GM18907 (cell line): Measurements from ENCODE around the gene TNFAIP8.
"Not testable (repeated sequence)": the region's sequence is repeated elsewhere in the genome, so short reads cannot be mapped to it uniquely, and the experiment has no call there.

Experiments used
- ATAC-seq: cut with Tn5 transposase; IDR thresholded peaks from one replicate; pipeline ENCODE4 v1.9.1; 2021; ENCODE audit warnings: mild to moderate bottlenecking, moderate library complexity; ENCODE audit not compliant: unreplicated experiment

TNFAIP8 gene

GRCh38 chr5:119412279-119413227 lies 56.7 kb downstream of the TNFAIP8 start:
- ATAC-seq, result no peak

GRCh38 chr5:119414124-119414734 lies 58.4 kb downstream of the TNFAIP8 start:
- peak; percentile 38 for ATAC-seq

DNA sequence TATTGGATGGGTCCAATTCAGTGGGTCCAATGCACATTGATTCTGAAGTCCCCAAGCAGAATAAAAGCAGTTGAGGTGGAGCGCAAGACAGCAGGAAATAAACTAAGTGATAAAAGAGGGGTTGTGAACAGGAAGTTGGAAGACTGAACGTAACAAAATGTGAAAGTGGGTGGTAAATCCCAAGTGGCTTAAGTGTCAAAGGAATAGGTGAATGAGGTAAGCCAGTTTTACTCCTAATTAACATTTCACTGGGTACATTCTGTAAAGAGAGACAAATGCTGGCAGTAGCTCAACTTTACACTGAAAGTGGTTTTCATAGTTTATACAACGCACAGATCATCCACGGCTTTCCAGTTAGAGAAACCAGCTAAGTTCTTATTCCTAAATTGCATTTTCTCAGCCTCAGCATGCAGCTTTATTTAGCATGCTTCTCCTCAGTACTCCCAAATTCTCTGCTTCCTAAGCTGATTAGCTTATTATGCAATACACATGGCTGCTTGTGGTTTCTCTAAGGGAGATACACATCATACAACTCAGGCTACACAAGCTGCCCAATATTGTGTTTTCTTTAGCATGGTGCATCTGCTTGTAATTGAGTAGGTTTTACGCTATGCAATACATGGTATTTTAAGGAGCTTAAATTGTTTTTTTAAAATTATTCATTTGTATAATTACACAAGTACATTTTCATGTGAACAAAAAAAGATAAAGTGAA lies 62.2 kb downstream of the TNFAIP8 start:
- no peak for ATAC-seq

DNA sequence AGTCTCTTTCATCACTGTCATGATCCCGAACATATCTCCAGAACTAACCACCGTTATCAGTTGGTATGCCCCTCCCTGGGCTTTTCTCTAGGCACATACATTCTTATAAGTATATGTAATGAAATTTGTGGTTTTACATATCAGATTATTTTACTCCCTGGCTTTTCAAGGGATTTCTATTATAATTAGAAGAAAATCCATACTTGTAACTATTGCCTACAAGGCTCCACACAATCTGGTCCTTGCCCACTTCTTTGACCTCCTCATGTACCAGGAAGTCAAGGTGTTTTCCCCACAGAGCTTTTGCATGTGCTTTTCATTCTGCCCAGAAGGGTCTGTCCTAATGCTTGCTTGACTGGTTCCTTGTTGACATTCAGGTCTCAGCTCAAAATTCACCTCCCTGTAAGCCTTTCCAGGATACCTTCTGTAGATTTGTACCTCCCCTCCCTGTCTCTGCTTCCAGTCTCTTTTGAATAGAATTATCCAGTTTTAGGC lies 62.8 kb downstream of the TNFAIP8 start:
- peak; percentile 79 for ATAC-seq

DNA sequence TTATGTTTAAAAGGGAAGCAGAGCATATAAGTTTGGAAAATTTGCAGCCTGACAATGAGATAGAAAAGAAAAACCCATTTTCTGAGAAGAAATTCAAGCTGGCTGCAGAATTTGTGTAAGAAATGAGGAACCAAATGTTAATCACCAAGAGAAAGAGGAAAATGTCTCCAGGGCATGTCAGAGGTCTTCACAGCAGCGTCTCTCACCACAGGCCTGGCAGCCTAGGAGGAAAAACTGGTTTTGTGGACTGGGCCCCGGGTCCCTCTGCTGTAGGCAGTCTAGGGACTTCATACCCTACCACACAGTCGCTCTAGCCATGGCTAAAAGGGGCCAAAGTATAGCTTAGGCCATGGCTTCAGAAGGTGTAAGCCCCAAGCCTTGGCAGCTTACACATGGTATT lies 64.3 kb downstream of the TNFAIP8 start:
- ATAC-seq, result no peak

GRCh38 chr5:119426057-119426456 lies 70.2 kb downstream of the TNFAIP8 start:
- no peak for ATAC-seq

DNA sequence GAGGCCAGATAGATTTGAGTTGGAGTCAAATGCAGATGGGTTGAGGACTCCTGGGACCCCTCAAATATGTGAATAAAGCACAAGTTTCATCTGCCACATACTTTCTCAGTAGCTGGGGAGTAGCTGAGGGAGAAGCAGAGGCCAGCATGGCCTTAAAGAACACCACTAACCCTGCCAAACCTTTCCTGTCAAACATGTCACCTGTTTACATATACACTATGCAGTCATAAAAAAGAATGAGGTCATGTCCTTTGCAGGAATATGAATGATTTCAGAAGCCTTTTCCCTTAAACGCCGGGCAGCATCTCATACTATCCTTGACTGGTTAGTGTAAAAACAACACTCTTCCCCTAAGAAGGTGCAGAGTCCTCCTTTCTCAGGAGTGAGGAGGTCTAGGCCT lies 71.2 kb downstream of the TNFAIP8 start:
- ATAC-seq, result no peak

DNA sequence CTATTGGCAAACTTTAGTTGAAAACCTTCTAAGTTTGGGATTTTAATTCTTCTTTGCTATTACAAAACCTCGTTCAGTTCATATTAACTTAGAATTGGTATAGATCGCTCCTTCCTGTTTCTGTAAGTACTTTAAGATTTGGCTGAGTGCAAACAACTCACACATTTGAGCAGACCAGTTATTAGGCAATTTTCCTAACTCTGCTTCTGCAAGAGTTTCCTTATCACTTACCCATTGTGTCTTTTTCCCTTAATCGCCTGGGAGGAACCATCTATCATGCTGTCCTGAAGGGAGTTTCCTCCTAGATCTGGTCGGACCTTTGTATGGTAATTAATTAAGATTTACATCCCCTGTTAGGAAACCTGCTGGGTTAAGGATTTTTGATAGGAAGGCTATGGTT lies 71.8 kb downstream of the TNFAIP8 start:
- ATAC-seq, result not testable (repeated sequence)

DNA sequence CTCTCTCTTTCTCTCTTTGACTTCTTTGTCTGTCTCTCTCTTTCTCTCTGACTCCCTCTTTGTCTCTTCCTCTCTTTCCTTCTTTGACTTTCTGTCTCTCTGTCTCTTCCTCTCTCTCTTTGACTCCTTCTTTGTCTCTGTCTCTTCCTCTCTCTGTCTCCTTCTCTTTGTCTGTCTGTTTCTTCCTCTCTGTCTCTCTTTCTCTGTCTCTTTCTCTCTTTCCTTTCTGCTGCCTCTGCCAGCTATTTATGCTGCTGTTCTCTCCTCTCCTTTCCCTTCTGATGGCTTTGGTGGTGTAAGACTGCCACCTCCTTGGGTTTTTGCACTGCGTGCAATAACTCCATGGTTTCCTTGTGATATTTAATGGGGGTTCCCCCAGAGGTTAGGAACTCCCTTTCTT lies 72.3 kb downstream of the TNFAIP8 start:
- not testable (repeated sequence) for ATAC-seq

DNA sequence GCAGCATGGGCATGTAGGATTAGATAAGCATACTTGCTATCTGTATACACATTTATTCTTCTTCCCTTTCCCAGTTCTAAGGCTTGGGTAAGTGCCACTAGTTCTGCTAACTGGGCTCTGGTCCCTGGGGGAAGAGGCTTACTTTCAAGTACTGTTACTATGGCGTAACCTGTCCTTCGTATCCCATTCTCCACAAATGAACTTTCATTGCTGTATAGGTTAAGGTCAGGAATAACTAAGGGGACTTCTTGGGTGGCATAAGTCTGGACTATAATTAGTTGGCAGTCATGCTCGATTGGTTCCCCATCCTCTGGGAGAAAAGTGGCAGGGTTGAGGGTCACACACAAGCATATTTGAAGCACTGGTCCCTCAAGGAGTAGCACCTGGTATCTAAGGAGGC lies 72.8 kb downstream of the TNFAIP8 start:
- ATAC-seq, result not testable (repeated sequence)

- not testable (repeated sequence) for ATAC-seq
Measured at GRCh38 chr5:119432674-119433237, 76.9 kb downstream of the TNFAIP8 start.

DNA sequence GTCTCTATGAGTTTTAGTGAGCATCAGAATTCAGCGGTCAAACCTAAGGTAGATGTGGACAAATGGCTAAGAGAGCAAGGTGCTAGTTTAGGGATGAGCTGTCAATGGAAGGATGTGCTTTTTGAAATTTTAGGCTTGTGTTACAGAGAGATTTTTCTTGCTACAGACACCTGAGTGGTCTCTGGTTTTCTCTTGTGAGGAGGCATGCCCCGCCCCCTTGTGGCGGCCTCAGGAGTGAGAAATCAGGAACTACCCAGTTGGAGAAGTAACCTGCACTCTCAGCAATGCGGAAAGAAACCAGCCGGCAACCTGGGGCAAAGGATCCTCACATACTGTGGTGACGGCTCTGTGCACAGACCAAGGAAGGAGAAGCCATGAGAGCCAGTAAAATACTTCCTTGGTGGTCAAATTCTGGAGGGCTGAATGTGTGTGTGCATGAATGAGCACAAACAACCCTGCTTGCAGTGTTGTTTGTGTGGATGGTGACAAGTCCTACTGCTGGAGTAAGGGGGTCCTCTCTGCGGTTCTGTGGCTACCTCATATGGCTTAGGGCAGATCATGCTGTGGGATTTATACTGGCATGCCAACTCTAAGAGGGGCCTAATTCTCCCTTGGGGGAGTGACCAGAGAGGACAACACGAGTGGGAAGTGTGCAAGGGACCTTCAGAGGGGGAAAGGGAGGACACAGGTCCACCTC lies 79.8 kb downstream of the TNFAIP8 start:
- peak; percentile 97 for ATAC-seq

DNA sequence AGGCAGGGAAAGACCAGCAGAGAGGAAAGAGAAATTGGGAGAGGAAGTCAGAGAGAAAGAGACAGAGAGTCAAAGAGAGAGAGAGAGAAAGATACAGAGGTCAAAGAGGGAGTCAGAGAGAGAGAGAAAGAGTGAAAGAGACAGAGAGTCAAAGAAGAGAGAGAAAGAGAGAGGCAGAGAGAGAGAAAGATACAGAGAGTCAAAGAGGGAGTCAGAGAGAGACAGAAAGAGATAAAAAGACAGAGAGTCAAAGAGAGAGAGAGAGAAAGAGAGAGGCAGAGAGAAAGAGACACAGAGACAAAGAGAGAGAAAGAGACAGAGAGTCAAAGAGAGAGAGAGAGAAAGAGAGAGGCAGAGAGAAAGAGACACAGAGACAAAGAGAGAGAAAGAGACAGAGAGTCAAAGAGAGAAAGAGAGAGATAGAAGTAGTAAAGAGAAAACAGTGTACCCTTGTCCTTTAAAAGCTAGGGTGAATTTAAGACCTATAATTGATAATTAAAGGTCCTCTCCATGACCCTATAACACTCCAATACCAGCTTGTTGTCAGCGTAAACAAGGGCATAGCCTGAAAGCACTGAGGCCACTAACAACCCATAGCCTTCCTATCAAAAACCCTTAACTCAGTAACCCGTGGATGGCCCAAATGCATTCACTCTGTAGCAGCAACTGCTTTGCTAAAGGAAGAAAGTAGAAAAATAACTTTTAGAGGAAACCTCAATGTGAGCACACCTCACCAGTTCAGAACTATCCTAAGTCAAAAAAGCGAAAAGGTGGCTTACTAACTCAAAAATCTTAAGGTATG lies 82.2 kb downstream of the TNFAIP8 start:
- not testable (repeated sequence) for ATAC-seq

DNA sequence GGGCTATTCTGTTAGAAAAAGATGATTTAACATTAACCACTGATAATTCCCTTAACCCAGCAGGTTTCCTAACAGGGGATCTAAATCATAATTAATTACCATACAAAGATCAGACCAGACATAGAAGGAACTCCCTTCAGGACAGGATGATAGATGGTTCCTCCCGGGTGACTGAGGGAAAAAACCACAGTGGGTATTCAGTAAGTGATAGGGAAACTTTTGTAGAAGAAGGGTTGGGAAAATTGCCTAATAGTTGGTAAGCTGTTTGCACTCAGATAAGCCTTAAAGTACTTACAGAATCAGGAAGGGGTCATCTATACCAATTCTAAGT lies 82.7 kb downstream of the TNFAIP8 start:
- not testable (repeated sequence) for ATAC-seq

DNA sequence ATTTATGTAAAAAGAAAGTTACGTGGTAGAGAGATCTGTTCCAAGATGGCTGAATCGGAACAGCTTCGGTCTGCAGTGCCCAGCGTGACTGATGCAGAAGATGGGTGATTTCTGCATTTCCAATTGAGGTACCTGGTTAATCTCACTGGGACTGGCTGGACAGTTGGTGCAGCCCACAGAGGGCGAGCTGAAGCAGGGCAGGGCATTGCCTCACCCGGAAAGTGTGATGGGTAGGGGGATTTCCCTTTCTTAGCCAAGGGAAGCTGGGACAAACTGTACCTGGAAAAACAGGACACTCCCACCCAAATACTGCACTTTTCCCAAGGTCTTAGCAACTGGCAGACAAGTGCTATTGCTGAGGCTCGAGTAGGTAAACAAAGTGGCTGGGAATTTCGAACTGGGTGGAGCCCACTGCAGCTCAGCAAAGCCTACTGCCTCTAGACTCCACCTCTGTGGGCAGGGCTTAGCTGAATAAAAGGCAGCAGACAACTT lies 83.4 kb downstream of the TNFAIP8 start:
- no peak for ATAC-seq

DNA sequence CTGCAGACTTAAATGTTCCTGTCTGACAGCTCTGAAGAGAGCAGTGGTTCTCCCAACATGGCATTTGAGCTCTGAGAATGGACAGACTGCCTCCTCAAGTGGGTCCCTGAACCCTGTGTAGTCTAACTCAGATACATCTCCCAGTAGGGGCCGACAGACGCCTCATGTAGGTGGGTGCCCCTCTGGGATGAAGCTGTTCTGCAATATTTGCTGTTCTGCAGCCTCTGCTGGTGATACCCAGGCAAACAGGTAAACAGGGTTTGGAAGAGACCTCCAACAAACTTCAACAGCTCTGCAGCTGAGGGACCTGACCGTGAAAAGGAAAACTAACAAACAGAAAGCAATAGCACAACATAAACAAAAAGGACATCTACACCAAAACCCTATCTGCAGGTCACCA lies 83.8 kb downstream of the TNFAIP8 start:
- ATAC-seq, result not testable (repeated sequence)

- ATAC-seq, result not testable (repeated sequence)
Measured at GRCh38 chr5:119444643-119445042, 88.8 kb downstream of the TNFAIP8 start.

DNA sequence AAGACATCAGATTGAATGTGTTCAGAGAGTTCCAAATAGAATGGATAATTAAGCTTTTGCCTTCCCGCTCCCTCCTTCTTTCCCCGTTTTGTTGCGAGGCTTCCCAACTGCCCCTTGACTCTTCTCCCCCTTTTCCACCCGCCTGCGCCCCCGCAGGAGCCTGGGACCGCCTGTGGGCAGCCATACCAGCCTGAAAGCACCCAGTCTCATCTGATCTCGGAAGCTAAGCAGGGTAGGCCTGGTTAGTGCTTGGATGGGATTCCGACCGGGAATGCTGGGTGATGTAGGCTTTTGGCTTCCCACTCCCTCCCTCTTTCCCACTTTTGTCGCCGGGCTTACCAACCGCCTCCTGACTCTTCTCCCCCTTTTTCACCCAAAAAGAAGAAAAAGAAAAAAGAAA lies 89.7 kb downstream of the TNFAIP8 start:
- ATAC-seq, result no peak
